ENCODE data around the gene CTSH. TPM values are rescaled to one million over a fixed set of nuclear protein-coding genes. Genes with fewer than 3 reads are reported as not detected.

The CTSH gene, protein sequence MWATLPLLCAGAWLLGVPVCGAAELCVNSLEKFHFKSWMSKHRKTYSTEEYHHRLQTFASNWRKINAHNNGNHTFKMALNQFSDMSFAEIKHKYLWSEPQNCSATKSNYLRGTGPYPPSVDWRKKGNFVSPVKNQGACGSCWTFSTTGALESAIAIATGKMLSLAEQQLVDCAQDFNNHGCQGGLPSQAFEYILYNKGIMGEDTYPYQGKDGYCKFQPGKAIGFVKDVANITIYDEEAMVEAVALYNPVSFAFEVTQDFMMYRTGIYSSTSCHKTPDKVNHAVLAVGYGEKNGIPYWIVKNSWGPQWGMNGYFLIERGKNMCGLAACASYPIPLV
- total RNA-seq = 81.6 TPM

DNA sequence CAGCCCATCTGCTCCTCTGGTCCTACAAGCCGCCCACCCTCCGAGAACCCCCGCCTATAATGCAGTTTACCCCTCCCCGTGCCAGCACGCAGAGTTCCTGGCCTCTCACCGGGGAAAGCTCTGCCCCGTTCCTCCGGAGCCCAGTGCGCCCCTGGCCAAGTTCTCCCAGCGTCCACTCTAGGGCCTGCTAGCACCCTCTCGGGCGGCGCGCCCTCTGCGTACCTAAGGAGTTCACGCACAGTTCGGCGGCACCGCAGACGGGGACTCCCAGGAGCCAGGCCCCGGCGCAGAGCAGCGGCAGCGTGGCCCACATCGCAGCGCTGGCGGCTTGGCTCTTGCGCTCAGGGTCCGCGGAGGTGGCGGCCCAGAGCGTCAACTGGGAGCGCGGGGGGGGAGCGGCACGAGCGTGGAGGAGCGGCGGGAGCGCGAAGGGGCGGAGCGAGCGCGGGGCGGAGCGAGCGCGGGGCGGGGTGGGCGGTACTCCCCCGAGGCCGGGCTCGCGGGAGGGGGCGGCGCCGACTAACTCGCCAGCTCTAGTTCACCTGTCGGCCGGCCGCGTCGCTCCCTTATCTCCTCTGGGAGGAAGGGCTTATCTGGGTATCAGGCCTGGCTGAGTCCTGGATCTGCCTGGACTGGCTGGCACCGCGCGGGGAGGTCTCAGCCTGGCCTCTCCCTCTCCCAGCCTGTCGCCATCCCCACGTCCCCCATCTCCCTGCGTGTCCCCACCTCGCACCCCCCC, at the start of gene CTSH:
Gene CTSH, minus strand, starts transcription at position 378 of the 739 bp plus-strand sequence. Its CDS starts 65 bp downstream, at position 313.
- DNase-seq (ENCODE audit: low spot score) = peak; percentile 85
- ATAC-seq = peak; percentile 88
- intact Hi-C loops (cut with DNase I) = no loop called here

DNA sequence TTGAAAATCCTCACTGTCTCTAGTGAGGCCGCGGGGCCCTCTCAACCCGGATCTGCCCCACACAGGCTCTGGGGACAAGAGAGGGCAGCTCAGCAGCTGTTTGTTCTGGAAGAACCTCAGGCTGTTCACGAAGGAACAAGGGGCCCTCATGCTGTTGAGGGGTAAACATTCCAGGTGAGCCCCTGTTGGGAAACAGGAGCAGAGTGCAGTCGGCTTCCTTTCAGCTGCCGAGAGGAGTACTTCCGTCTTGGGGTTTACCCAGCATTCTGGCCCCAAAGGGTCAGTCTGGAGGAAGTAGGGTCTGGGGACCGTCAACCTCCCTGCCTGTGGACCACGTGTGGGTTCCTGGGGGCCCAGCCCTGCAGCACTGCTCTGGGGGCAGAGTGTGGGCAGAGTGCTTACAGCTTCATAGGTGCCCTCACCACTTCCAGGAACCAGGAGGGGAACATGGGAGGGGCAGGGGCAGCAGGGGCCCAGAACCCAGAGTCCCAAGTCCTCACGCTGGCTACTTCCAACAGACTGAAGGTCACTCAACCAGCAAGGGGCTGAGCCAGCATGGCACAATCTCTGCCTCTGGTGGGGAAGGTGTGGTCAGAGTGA, 49.2 kb upstream of the CTSH start:
- intact Hi-C loops (cut with DNase I) = no loop called here
- DNase-seq (ENCODE audit: low spot score) (no peak), ATAC-seq (no peak)

GRCh38 chr15:78993257-78993930, 48.5 kb upstream of the CTSH start:
- ATAC-seq (no peak), DNase-seq (ENCODE audit: low spot score) (no peak)
- intact Hi-C loops (cut with DNase I) = no loop called here

DNA sequence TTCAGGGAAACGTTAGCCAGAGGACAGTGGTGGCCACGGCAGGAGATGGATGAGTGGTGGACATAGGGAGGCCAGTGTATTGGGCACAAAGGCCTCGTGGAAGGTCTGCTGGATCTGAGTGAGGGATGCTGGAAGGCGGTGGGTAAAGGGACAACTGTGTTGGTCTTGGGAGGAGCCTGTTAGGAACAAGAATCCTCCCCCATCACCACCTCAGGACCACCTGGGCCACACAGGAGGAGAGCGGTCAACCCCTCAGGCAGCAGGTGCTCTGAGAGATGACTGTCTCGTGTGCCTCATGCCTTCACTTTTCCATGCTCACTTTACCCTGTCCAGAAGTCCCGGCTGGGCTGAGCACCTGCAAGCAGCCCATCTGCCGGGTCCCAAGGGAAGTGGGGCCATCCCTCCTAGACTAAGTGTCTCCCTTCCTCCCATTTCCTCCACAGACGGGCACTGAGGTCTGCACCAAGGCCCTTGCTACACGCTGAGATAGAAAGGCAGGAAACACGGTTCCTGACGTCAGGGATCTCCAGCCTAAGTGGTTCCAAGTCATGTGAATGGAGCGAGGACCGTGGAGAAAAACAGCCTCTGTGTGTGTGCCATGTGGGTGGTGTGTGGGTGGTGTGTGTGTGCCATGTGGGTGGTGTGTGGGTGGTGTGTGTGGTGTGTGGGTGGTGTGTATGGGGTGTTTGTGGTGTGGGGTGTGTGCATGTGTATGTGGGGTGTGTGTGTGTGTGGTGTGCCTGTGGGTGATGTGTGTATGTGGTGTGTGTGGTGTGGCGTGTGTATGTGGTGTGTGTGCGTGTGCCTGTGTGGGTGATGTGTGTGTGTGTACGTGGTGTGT, 47.8 kb upstream of the CTSH start:
- ATAC-seq = peak; percentile 23
- intact Hi-C loops (cut with DNase I) = no loop called here
- DNase-seq (ENCODE audit: low spot score) = no peak

GRCh38 chr15:78991879-78992278, 47.0 kb upstream of the CTSH start:
- DNase-seq (ENCODE audit: low spot score) (no peak), ATAC-seq (no peak)
- intact Hi-C loops (cut with DNase I) = no loop called here

- DNase-seq (ENCODE audit: low spot score) = no peak
- no peak for ATAC-seq
- intact Hi-C loops (cut with DNase I) = no loop called here
These were observed 46.6 kb upstream of the CTSH start for GRCh38 chr15:78991476-78991875.

GRCh38 chr15:78990278-78990677, 45.4 kb upstream of the CTSH start:
- intact Hi-C loops (cut with DNase I) = no loop called here
- DNase-seq (ENCODE audit: low spot score) = no peak
- ATAC-seq = no peak

DNA sequence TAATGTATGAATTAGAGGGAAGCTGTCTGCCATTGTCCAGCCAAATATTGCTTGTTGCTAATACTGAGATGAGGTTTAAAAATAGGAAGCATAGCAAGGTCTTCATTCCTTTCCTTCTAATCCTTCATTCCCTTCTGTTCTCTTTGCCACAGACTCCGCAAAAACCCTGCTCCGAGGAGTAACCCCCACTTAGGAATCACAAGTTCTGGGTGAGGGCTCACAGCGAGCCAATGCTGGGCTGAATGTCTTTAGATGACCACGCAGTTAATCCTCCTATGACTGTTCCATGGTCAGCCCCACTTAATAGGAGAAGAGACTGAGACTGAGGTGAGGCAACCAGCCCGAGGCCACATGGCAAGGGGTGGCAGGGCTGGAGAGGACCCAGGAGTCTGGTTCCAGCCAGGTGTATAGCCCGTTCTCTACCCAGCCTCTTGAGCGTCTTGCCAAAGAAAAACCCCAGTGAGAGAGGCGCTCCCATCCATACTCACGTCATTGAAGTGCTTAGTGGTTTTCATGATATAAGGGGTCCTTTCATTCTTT, 44.9 kb upstream of the CTSH start:
- DNase-seq (ENCODE audit: low spot score) (no peak), ATAC-seq (no peak)
- intact Hi-C loops (cut with DNase I) = no loop called here

- ATAC-seq = peak; percentile 92
- intact Hi-C loops (cut with DNase I) = no loop called here
- peak; percentile 84 for DNase-seq (ENCODE audit: low spot score)
These were observed 43.6 kb upstream of the CTSH start for GRCh38 chr15:78988361-78988911.

DNA sequence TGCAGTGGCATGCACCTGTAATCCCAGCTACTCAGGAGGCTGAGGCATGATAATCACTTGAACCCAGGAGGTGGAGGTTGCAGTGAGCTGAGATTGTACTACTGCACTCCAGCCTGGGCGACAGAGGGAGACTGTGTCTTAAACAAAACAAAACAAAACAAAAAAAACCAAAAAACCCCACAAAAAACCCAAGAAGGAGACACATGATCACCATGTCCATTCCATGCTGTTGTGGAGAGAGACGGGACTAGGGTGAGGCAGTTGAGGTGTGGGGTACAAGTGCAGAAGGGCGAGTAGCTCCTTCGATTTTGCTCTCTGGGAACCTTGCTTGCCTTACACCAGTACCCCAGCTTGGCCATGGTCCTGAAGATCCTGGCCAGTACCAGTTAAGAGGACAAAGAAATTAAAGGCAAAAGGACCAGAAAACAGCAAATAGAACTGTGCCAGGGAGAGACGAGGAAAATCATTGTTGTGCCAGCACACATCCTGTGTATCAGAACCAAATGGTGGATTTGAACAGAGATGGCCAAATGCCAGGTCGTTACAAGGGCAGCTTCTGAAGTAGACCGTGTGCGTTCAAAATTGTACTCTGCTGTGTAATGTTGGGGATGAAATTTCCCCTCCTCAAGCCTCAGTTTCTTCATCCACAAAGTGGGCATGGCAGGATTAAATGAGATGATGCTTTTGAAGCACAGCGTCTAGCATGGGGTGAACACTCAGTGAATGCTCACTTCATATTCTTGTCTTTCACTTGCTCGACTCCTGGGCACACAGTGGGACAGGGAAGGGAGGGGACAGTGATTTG, 42.9 kb upstream of the CTSH start:
- no peak for DNase-seq (ENCODE audit: low spot score)
- ATAC-seq = no peak
- intact Hi-C loops (cut with DNase I) = no loop called here

DNA sequence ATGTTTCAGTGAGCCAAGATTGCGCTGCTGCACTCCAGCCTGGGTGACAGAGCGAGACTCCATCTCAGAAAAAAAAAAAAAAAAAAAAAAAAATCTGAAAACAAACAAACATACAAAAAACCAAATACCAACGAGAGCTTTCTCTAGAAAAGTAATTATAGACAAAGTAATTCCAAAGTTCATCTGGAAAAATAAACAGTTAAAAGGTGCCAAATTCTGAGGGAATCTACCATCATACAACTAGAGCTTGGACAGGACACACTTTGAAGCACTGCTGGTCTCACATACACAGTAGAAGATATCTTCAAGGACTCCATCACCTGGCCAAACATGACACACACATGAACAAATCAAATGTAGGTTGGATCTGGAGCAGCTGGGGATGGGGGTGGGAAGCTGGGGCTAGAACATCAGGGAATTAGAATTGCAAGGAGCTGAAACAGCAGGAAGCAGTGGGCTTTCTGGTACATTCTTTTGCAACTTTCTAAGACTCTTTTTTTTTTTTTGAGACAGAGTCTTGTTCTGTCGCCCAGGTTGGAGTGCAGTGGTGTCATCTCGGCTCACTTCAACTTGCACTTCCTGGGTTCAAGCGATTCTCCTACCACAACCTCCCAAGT, 41.1 kb upstream of the CTSH start:
- DNase-seq (ENCODE audit: low spot score) (no peak), ATAC-seq (no peak)
- intact Hi-C loops (cut with DNase I) = no loop called here

DNA sequence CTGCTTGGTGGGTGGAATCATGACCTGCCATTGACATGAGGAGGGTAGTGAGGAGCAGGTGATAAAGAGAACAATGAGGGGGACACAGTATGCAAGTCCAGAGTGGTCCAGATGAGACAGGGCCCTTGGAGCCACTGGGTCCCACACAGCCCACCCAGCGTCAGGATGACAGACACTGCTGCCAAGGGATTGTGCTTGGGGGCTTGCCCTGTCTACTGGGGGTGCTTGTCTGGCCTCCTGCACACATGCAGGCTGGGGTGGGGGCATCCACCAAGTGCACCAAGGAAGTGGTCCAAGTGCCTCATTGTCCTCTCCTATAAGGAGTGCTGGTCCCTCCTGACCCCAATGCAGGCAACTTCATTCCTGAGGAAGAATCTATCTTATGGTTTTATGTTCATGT, 39.2 kb upstream of the CTSH start:
- intact Hi-C loops (cut with DNase I) = no loop called here
- DNase-seq (ENCODE audit: low spot score) (no peak), ATAC-seq (no peak)

GRCh38 chr15:78983146-78983918, 38.5 kb upstream of the CTSH start:
- ATAC-seq = peak; percentile 55
- no peak for DNase-seq (ENCODE audit: low spot score)
- intact Hi-C loops (cut with DNase I) = no loop called here

GRCh38 chr15:78982736-78983135, 37.9 kb upstream of the CTSH start:
- peak; percentile 30 for ATAC-seq
- no peak for DNase-seq (ENCODE audit: low spot score)
- intact Hi-C loops (cut with DNase I) = no loop called here

- no peak for DNase-seq (ENCODE audit: low spot score)
- ATAC-seq = no peak
- intact Hi-C loops (cut with DNase I) = no loop called here
These were observed 36.9 kb upstream of the CTSH start for GRCh38 chr15:78981532-78982313.

All from sciatic nerve (tissue), 2 donors.